Cardiac muscle cell (in vitro differentiated cells and primary cell): ENCODE data around the gene BAMBI. TPM values are rescaled to one million over a fixed set of nuclear protein-coding genes. Genes with fewer than 3 reads are reported as not detected.

Experiments used
- DNase-seq, 2 donors: peaks; one replicate each; pipeline versions ENCODE4 v3.0.0 to v3.0.0-alpha.2; 2010 to 2017; ENCODE audit warnings: low read depth in 1 of 2, low spot score in 1 of 2
- H3K27ac ChIP-seq: fragments of 200-600 bp; sonication (generic); 2 replicates; pipeline ENCODE4 v1.5.1; 2016
- H3K27me3 ChIP-seq: fragments of 200-600 bp; sonication (generic); 2 replicates; pipeline ENCODE4 v1.6.0; 2016; ENCODE audit warnings: control low read depth
- H3K36me3 ChIP-seq: fragments of 200-600 bp; sonication (generic); 2 replicates; pipeline ENCODE4 v1.5.1; 2016; ENCODE audit warnings: control low read depth
- H3K4me1 ChIP-seq: fragments of 200-600 bp; sonication (generic); 2 replicates; pipeline ENCODE4 v1.8.1; 2017; ENCODE audit warnings: low read depth, mild to moderate bottlenecking, mixed run types
- H3K4me3 ChIP-seq: fragments of 200-600 bp; sonication (generic); 2 replicates; pipeline ENCODE4 v1.5.1; 2016; ENCODE audit warnings: mild to moderate bottlenecking
- H3K9me3 ChIP-seq: fragments of 200-600 bp; sonication (generic); 2 replicates; pipeline ENCODE4 v1.5.1; 2017; ENCODE audit warnings: low read depth, mild to moderate bottlenecking, control low read depth
- polyA plus RNA-seq: library from polyadenylated mRNA; unstranded; fragments of >200 nt; fragmentation: Nextera tagmentation; extraction: Ambion mirVana; gene quantifications from 2 replicates; pipeline ENCODE4 v1.2.1, GENCODE V29; 2016
- total RNA-seq: library from RNA; depleted of rRNA; stranded (reverse); fragments of >200 nt; gene quantifications from 2 replicates; pipeline ENCODE4 v1.2.3, GENCODE V29; 2016
- TF ChIP-seq, protein P1 (sequence below): IDR thresholded peaks from 2 replicates; pipeline ENCODE4 v1.5.1; 2012; ENCODE audit warnings: low read depth, mild to moderate bottlenecking, low read length

BAMBI gene
- total and polyA plus RNA-seq, 2 experiments from 2014 or later: 651 to 1,076 TPM

DNA sequence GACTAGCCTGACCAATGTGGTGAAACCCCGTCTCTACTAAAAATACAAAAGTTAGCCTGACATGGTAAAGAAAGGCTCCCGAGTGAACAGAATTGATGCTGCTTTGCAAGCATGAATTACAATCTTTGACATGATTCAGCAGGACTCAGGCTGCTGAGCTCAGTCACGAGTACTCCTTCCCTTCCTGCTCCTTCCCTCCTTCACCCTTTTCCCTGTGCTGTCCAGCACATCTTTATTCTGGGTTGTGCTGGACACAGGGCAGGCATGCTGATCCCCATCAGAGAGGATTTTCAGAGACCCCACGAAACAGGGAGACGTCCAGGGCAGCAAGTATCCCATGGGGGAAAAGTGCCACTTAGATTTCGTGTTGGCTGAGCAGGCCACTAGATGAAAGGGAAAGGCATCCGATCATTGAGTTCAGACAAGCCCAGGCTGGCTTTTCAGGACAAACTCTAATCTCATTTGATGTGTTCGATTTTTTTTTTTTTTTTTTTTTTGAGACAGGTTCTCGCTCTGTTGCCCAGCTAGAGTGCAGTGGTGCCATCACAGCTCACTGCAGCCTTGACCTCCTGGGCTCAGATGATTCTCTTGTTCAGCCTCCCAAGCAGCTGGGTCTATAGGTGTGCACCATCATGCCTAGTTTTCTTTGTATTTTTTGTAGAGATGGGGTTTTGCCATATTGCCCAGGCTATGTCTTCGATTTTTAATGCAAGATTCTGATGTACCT is 36.5 kb downstream of the BAMBI start:
- peak overlapping the region; percentile 83 for H3K27ac ChIP-seq
- H3K9me3 ChIP-seq: no peaks in the 10 kb centered on the region
- TF ChIP-seq, protein P1, sequence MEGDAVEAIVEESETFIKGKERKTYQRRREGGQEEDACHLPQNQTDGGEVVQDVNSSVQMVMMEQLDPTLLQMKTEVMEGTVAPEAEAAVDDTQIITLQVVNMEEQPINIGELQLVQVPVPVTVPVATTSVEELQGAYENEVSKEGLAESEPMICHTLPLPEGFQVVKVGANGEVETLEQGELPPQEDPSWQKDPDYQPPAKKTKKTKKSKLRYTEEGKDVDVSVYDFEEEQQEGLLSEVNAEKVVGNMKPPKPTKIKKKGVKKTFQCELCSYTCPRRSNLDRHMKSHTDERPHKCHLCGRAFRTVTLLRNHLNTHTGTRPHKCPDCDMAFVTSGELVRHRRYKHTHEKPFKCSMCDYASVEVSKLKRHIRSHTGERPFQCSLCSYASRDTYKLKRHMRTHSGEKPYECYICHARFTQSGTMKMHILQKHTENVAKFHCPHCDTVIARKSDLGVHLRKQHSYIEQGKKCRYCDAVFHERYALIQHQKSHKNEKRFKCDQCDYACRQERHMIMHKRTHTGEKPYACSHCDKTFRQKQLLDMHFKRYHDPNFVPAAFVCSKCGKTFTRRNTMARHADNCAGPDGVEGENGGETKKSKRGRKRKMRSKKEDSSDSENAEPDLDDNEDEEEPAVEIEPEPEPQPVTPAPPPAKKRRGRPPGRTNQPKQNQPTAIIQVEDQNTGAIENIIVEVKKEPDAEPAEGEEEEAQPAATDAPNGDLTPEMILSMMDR: no peak
- no peak overlapping the region for H3K4me3 ChIP-seq
- no peaks in the 10 kb centered on the region for H3K27me3 ChIP-seq
- H3K4me1 ChIP-seq: peaks cover 36% of the 10 kb centered on the region
- DNase-seq: no peak
- no peaks in the 10 kb centered on the region for H3K36me3 ChIP-seq

GRCh38 chr10:28714401-28715053 is 37.2 kb downstream of the BAMBI start:
- Histone ChIP-seq H3K9me3 (no peaks in the 10 kb centered on the region), H3K4me1 (peaks cover 36% of the 10 kb centered on the region), H3K27ac (peak overlapping the region; percentile 83), H3K27me3 (no peaks in the 10 kb centered on the region), H3K4me3 (no peak overlapping the region), H3K36me3 (no peaks in the 10 kb centered on the region)
- DNase-seq: peak in 1 of 2 donors; percentile 42
- TF ChIP-seq, protein P1: no peak

DNA sequence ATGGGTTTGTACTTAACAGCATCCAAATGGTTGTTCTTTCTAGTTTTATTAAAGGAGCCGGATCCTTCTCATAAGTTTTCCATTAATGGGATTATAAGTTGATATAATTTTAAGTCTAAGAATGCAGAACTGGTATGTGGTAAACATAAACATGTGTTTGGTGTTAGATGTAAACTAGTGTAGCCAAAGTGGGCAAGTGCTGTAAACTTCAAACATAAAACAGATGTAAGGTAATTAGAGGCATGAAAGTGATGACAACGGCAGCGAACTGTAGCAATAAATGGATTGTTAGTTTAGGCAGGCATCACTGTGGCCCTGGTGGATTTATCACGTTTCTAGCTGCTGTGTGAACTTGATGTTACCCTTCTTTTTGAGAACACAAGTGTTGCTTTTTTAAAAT is 37.9 kb downstream of the BAMBI start:
- TF ChIP-seq, protein P1: no peak
- H3K27ac ChIP-seq: peak overlapping the region; percentile 83
- H3K27me3 ChIP-seq: no peaks in the 10 kb centered on the region
- no peaks in the 10 kb centered on the region for H3K36me3 ChIP-seq
- H3K9me3 ChIP-seq: no peaks in the 10 kb centered on the region
- no peak for DNase-seq
- H3K4me3 ChIP-seq: no peak overlapping the region
- peaks cover 34% of the 10 kb centered on the region for H3K4me1 ChIP-seq

DNA sequence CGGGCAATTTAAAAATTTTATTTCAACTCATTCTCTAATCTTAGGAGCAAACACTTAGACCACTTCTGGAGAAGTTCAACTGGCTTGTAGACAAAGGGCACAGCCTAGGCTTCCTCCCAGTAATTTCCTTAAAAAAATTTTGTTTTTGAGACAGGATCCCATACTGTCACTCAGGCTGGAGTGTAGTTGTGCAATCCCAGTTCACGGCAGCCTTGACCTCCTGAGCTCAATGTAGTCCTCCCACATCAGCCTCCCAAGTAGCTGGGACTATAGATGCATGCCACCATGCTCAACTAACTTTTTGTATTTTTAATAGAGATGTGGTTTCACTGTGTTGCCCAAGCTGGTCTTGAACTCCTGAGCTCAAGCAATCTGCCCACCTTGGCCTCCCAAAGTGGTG is 38.4 kb downstream of the BAMBI start:
- no peaks in the 10 kb centered on the region for H3K9me3 ChIP-seq
- TF ChIP-seq, protein P1: no peak
- no peaks in the 10 kb centered on the region for H3K27me3 ChIP-seq
- H3K27ac ChIP-seq: peak overlapping the region; percentile 83
- H3K4me3 ChIP-seq: no peak overlapping the region
- no peaks in the 10 kb centered on the region for H3K36me3 ChIP-seq
- H3K4me1 ChIP-seq: peaks cover 29% of the 10 kb centered on the region
- peak in 1 of 2 donors; percentile 28 for DNase-seq

GRCh38 chr10:28716748-28717147 is 39.4 kb downstream of the BAMBI start:
- H3K27me3 ChIP-seq: no peaks in the 10 kb centered on the region
- DNase-seq: no peak

More at GRCh38 chr10:28716748-28717147, 39.4 kb downstream of the BAMBI start:
- TF ChIP-seq, protein P1: no peak
- Histone ChIP-seq H3K36me3 (no peaks in the 10 kb centered on the region), H3K4me3 (no peak overlapping the region), H3K27ac (no peak overlapping the region), H3K9me3 (no peaks in the 10 kb centered on the region), H3K4me1 (peaks cover 32% of the 10 kb centered on the region)
